Stimulated activated CD8-positive, alpha-beta memory T cell treated with anti-CD3 and anti-CD28 coated beads, Interleukin-7, amount 100 ng/mL, for 48 hours (primary cell): ENCODE results near the gene ALDH8A1.

ENCODE experiments used
- DNase-seq, 2 donors: peaks; one replicate each; pipeline ENCODE4 v3.0.0-alpha.2; 2020; ENCODE audit warnings: low read depth in 1 of 2; ENCODE audit errors: extremely low read depth in 1 of 2

ALDH8A1 gene

DNA sequence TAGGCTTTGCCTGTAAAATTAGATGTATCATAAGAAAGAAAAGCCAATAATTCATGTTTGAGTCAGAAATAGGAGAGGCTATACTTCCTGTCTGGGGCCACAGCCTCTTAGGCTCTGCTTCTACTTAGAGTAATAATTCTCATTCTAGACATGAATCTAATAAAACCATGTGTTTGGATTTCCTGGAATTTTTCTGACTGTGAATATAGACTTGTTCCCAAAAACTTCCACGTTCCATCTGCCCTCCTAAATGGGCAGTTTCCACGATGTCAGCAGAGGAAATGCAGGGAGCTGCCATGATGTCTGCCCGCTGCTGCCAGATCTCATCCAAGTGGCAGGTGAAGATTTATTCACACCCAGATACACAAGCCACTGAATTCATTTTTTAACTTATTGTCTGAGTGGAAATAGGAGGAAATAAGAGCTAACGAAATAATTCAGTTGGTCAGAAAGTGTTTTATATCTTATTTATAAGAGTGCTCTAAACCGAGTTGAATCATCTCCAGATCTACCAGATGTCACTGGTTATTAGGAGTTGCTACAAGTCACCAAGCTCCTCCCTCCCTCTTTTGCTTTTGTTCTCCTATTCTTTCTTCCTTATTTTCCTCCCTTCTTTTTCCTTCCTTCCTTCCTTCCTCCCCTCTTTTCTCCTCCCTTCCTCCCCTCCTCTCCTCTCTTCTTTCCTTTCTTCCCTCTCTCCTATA lies 69.3 kb downstream of the ALDH8A1 start:
- no peak for DNase-seq

DNA sequence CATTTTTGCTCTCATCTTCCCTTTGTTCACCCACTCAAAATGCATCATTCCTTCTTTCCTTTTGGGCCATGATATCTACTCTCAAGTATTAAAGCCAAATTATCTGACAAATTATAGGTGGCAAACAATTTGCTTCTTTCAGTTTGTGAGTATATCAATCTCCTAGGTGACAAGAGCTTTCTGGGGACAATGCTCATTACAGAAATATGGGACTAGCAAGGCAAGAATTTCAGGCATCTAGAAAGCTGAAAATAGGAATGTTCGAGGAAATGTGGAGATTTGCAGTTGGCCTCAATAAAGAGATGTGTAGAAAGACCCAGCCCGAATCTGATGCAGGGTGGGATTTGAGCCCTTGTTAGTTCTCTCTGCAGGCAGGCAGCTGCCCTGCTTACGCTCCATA lies 71.8 kb downstream of the ALDH8A1 start:
- DNase-seq: no peak

DNA sequence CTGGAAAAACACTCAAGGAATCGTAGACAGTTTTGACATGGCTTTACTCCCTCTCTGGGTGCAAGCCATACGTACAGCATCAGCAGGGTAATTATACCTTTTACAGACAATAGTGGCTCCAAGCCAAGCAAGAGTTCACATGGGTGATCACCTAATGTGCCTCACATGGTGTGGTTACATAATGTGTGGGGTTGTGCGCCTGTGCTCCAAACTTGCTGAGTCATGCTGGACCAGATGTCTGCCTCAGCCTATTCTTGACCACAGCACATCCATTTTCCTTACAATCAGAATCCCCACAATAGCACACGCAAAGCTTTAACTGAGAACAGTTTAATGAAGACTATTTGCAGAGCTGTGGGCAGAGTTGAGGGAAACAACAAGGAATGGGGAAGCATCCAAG lies 74.5 kb downstream of the ALDH8A1 start:
- DNase-seq: no peak

- no peak for DNase-seq
Measured at GRCh38 chr6:134873500-134874388, 76.2 kb downstream of the ALDH8A1 start.

DNA sequence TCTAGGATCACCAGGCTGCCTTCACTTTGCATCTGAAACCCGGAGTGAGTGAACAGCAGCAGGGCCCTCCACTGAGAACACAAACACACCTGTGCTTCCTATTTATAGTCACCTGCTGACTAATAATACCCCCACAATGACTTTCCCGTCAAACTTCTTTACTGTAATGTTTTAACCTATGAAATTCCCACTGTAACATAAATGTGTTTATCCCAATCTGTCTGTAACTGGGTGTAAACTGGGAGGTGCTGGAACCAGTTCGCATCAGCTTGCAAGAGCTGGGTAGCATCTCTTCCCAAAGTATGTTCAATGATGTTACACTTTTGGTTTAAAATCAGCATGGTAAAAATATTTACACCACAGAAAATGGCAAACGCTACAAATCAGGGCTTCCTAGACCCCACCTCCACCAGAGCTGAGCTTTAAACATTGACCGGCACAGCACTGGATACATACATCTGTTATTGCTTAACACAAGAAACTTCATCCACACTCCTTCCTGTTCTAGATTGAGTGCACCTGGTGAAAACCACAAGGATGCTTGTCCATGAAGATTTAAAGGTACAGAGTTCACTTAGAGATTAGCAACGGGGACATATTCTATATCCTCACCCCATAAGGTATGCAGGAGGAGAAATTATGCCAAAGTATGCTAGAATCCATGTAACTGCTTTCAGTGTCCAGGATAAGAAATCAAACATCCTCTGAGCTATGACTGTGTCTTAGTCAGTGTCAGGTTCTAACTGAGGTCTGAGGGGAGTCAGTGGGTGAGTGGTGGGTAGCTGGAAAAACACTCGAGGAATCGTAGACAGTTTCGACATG lies 79.0 kb downstream of the ALDH8A1 start:
- no peak for DNase-seq

DNA sequence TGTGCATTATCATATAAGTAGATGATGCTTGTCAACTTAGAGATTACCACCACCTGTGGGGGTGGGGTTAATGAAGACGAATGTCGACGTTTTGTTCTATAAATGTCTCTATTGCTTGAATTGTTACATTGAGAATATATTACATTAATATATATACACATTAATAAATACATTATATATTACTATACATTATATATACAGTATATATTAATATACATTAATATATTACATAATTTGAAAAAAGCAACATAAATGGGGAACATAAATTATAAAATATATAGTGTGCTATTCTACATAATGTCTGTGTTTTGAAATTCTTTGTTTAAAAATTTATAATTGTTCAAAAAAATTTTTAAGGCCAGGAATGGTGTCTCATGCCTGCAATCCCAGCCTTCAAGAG lies 81.1 kb downstream of the ALDH8A1 start:
- DNase-seq: no peak
